NCI-H345 treated with DMSO at 0.1 percent for 48 hours (cell line): ENCODE measurements around the gene ZNF148.
"Not testable (repeated sequence)": the region's sequence is repeated elsewhere in the genome, so short reads cannot be mapped to it uniquely, and the experiment has no call there.

ENCODE experiments used
- DNase-seq: peaks from one replicate; lab custom pipeline; 2025; ENCODE audit not compliant: unreplicated experiment; lab: John Stamatoyannopoulos, UW

ZNF148 gene, protein sequence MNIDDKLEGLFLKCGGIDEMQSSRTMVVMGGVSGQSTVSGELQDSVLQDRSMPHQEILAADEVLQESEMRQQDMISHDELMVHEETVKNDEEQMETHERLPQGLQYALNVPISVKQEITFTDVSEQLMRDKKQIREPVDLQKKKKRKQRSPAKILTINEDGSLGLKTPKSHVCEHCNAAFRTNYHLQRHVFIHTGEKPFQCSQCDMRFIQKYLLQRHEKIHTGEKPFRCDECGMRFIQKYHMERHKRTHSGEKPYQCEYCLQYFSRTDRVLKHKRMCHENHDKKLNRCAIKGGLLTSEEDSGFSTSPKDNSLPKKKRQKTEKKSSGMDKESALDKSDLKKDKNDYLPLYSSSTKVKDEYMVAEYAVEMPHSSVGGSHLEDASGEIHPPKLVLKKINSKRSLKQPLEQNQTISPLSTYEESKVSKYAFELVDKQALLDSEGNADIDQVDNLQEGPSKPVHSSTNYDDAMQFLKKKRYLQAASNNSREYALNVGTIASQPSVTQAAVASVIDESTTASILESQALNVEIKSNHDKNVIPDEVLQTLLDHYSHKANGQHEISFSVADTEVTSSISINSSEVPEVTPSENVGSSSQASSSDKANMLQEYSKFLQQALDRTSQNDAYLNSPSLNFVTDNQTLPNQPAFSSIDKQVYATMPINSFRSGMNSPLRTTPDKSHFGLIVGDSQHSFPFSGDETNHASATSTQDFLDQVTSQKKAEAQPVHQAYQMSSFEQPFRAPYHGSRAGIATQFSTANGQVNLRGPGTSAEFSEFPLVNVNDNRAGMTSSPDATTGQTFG

DNA sequence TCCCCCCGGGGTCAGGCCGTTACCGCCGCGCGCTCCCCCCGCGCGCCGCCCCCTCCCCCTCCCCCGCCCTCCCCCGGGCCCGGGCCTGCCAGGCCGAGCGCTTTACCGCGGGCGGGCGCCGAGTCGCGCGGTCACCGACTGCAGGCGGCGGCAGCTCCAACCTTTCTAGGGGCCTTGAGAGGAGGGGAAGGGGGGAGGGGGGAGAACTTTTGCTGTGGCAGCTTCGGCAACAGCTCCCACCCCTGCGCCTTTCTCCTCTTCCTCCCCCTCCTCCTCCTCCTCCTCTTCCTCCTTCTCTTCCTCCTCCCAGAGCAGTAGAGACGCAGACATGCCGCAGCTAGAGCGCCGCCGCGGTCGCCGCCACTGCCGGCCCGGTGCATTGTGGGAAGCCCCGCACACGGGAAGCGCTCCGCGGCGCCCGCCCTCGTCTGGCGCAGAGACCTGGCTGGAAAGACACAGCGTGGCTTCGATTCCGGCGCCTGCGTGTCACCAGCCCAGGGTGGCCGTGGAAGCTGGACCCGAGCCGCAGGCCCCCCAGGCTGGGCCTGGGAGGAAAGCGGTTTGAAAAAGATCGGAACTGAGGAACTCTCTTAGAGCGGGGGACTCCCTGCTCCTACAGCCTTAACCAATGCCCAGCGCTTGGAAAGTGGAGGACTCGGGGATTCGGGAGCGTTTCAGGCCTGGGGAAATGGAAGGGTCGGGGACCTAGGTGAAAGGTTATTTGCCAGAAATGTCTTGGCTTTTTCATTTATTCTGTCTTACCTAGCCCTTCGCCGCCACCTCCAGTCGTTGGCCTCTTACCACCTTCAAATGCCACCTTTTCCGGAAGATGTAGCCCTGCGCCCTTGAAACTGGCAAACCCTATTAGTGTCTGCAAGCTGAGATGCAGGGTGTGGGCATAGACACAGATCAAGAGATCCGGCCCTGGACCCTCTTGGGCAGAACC, at the start of gene ZNF148:
Gene ZNF148 (minus strand): TSS at position 330 of the 946 bp plus-strand sequence. CDS start 61,685 bp downstream, outside the sequence.
- peak; percentile 43 for DNase-seq

DNA sequence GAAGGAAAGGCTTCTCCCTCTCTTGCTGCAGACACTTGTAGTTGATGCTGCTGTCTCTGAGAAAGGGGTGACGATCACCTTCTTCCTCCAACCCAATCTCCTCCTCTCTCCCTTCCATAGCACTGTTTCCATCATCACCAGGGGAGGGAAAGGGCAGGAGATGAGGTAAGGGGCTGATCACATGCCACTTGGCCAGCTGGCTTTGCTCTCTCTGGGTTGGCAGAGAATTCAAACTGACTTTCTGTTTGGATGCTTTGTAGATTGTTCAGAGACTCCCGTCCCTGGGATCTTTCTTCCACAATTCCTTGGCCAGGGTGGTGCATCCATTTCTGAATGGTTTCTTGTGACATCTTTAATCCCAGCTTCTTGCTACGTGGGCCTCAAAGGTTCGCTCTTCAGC, 43.2 kb upstream of the ZNF148 start:
- no peak for DNase-seq

DNA sequence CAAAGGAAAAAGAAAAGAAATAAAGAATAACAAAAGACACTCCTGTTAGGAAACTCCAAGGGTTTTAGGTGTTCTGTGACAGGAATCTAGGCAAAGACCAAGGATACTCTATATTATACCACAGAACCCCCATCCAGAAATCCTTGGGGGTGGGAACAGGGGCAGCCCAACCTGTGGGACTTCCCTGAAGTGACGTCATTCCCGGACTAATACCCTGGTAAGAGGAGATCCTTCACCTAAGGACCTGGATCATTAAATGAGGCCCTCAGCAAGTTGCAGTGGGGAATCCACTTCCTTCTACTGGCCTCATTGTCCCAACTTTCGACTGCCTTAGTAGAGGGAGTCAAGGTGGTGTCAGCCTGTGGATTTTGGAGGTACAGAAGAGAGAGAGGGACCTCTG, 41.1 kb upstream of the ZNF148 start:
- no peak for DNase-seq

DNA sequence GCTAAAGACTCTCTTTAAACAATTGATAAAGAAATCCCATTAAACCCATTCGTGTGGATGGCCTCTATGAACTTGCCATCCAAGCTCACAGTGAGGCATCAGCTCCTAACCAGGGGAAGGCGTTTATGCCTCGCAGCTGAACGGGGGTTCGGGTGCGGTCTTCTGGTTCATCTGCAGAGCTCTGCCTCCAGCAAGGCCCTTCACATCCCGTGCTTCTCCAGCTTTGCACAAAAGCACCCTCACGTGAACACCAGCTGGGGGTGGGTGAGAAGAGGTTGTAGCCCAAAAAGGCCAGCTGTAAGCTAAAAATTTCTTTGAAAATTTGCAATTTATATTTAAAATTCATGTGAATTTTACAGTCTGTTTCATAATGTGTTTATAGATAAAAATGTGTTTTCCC, 39.5 kb upstream of the ZNF148 start:
- DNase-seq: no peak

DNA sequence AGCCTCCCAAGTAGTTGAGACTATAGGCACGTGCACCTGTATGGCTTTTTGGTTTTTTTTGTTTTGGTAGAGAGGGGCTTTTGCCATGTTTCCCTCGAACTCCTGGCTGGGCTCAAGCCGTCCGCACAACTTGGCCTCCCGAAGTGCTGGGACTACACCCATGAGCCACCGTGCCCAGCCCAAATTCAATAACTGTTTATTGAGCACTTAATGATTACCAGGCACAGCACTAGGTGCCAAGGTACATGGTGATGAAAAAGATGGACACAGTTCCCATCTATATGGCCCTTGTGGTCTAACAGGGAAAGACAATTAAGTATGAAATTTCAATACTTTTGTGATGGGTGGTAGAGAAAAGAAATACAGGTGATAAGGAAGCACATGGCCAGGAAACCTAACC, 35.8 kb upstream of the ZNF148 start:
- DNase-seq: no peak

DNA sequence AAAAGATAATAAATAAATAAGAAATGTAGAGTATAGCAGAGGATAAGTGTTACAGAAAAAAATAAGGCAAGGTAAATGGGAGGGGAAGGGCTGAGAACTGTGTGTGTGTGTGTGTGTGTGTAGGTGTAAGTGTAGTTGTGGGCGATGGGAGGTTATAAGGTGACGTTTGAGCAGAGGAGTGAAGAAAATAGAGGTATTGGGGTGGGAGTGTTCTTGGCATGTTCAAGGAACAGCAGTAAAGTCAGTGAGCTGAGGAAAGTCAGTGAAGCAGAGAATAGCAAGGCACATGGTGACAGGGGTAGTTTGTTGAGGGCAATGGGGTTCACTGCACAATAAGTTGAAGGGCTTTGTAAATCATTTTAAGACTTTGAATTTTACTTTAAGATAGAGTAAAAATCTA, 30.9 kb upstream of the ZNF148 start:
- no peak for DNase-seq

DNA sequence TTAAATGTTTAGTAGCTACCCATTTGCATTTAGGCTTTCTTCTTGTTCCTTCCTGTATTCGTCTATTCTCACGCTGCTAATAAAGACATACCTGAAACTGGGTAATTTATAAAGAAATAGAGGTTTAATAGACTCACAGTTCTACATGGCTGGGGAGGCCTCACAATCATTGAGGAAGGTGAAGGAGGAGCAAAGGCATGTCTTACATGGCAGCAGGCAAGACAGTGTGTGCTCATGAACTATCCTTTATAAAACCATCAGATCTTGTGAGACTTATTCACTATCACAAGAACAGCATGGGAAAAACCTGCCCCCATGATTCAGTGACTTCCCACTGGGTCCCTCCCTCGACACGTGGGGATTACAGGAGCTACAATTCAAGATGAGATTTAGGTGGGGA, 30.4 kb upstream of the ZNF148 start:
- not testable (repeated sequence) for DNase-seq

DNA sequence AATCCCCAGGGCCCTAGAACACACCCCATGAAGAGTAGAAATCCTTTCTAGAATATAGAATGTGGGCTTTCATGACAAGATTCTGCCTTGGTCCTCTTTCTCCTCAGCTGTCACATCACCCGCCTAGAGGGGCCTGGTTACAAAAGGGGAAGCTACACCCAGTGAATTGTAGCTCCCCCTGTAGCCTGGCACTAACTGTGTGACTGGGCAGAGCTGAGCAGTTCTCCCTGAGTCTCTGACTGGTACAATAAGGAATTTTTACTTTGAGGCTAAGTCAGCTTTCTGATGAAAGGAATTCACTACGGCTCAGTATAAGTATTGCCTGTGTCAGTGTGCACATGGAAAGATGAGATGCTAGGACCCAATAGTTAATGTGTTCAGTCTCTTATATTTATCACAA, 28.7 kb upstream of the ZNF148 start:
- no peak for DNase-seq

DNA sequence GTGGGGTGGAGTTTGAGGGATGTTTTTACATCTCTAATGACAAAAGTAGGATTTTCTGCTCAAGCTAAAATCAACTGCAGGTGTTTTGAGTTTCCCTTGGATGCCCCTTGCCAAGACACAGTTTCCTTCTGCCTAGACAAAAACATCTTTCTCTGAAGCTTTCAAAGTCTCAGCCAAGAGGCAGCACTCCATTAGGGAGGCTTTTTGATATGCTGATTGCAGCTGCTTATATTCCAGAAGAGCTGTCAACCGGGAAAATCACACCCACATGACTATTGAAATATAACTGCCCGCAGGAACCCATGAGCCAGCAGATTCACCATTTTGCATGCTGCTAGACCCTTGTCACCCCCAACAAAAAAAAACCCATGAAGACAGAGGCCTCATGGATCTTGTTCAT, 27.5 kb upstream of the ZNF148 start:
- DNase-seq: no peak

DNA sequence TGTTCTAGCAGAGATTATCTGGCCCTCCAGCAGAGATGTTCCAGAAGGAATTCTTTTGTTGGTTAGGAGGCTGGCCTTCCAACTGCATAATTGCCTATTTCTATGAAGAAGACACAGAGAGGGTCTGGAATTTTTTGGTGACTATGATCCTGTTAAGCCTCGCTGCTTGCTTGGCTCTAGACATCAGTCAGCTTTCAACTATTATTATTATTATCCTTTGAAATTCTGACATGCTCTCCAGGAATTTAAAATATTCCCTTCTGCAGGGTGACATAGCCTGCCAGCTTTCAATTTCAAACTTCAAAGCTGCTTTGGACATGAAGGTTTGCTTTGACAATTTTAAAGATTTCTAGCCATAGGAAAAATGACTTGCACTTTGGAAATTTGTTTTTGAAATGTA, 26.3 kb upstream of the ZNF148 start:
- no peak for DNase-seq

DNA sequence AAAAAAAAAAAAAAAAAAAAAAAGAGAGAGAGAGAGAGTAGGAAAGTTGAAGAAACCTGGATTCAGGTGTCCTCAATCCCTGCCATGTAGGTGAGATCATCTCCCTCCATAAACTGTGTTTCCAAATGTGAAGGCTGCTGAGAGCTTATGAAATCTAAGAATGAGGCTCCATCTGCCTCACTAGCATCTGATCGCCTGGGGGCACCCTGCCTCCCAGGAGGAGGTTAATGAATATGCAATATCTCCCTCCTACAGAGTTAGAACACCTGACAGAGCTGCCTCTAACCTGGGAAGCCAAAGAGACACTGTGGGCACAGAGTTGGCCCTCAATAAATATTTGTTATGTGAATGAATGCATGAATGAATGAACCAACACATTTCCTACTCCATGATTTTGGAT, 23.8 kb upstream of the ZNF148 start:
- no peak for DNase-seq

DNA sequence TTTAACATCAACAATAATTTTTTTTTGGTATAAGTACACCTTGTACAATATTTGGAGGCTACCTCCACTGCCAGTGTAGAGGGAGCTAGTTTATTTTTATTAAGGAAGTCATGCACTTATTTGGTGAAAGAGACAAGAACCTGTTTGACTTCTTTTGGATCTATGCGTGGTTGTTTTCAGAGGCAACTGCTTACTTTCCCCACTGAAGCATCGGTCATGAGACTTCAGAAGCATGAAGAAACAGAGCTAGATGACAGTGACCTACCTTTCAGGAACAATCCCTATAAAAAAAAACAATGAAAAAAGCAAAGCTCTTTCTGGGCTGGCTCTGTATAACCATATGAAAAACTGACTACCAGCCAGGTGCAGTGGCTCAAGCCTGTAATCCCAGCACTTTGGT, 20.0 kb upstream of the ZNF148 start:
- DNase-seq: no peak

DNA sequence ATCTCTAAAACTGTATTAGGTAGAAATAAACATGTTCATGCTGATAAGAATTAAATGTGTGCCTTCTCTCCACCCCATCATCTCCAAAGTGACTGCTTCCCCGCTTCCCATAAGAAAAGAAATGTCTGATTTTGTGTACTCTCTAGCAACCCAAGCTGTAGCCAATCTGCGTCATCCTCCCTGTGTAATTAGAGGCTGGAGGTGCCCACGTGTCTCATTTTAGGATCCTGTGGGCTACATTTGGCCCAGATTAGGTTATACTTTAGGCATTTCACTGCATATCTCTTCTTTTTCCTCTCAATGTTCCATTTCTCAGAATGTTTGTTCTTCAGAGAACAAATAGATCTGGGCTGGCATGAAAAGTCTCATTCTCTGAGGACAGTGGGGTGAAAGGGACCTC, 19.3 kb upstream of the ZNF148 start:
- DNase-seq: no peak

DNA sequence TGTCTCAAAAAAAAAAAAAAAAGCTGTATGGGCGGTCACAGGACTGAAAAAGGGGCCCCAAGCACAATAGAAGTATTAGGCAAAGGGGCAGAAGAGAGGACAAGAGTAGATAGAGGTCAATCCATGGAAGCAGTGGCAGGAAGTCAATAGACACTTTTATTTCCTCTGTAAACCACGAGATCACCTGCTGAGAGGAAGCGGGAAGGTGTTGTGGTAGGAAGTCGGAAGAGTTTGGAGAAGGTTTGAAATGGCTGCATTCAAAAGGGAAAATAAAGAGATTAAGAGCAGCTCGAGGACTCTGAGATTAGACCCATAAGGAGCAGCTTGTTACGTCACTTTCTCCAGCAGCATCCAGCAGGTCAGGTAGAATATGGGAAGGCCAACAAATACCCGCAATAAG, 14.2 kb upstream of the ZNF148 start:
- no peak for DNase-seq

DNA sequence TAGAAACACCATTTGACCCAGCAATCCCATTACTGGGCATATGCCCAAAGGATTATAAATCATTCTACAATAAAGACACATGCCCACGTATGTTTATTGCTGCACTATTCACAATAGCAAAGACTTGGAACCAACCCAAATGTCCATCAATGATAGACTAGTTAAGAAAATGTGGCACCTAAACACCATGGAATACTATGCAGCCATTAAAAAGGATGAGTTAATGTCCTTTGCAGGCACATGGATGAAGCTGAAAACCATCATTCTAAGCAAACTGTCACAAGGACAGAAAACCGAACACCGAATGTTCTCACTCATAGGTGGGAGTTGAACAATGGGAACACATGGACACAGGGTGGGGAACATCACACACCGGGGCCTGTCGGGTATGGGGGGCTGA, 13.2 kb upstream of the ZNF148 start:
- not testable (repeated sequence) for DNase-seq

DNA sequence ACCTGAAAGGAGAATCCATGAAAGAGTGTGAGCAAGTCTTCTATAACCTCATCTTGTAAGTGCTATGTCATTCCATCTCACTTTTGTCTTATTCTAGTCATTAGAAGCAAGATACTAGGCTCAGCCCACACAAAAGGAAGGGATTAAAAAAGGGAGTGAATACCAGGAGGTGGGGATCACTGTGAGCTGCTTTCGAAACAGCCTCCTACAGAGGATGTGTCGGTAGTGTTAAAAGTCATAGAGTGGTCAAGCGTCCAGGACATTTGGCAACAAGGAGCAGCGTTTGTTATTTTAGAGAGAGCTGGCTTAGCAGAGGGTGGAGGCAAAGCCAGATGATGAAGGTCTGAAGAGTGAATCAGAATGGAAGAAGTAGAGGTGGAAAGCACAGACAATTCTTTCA, 11.7 kb upstream of the ZNF148 start:
- no peak for DNase-seq

DNA sequence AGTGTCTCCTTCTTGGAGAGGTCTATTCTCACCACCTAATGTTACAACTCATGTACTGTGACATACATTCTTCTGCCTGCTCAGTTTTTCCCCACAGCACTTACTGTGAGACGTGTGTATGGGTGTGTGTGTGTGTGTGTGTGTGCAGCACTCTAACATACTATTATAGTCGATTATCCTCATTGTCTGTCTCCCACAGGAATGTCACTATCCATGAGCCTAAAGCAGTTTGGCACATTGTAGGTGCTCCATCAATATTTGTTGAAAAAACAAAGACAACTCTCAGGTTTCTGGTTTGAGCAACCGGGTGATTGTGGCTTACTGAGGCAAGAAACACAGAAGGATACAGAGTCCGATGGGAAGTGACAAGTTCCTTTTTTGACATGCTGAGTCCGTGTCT, 8.6 kb upstream of the ZNF148 start:
- no peak for DNase-seq

DNA sequence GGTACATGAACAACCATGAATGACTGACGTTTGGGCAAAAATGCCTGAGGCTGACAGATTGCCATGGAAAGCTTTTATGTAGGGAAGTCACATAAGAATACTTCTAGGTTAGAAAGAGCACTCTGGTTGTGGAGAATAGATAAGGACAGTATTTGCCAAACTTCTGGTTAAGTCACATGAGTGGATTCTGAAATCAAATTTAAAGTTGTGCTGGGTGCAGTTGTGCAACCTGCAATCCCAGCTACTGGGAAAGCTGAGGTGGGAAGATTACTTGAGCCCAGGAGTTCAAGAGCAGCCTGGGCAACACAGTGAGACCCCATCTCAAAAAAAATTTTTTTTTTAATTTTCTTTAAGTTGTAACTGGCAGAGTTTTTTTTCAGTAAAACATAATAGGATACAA, 7.2 kb upstream of the ZNF148 start:
- no peak for DNase-seq

DNA sequence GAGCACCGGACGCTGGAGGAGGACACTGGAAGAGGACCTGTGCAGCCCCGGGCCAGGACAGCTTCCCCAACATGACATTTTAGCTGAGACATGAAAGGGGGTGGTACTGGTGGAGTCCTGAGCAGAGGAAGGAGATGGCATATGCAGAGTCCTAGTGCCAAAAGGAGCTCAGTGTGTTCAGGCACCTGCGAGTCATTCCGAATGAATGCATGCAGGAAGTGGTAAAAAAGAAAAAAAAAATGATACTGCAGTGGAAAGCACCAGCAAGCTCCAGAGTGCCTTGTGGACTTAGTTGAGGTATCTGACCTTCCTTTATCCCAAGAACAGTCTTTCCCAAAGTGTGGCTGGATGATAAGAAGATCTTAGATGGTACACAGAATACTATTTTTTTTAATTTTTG, 6.6 kb upstream of the ZNF148 start:
- no peak for DNase-seq

DNA sequence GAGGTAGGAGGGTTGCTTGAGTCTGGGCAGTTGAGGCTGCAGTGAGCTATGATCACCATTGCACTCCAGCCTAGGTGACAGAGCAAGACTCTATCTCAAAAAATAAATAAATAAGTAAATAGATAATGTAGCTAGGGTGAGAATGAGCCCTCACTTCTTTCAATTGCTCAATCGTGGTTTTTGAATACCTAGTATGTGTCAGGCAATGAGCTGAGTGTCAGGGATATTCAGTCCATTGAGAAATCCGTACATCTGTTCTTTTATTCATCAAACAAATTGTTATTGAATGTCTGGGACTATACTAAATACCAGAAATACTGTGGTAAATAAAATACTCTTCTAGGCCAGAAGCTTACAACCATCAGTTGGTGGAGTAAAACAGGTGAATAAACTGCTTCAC, 6.2 kb upstream of the ZNF148 start:
- DNase-seq: no peak

DNA sequence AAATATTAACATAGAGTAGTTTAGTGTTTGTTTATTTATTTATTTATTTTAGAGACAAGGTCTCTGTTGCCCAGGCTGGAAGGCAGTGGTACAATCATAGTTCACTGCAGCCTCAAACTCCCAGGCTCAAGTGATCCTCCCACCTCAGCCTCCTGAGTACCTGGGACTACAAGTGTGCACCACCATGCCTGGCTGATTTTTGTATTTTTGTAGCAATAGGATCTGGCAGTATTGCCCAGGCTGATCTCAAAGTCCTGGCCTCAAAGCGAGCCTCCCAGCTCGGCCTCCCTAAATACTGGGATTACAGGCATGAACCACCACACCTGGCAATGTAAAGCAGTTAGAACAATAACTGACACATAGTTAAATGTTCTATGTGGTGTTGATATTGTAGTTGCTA, 4.4 kb upstream of the ZNF148 start:
- no peak for DNase-seq
